Aorta (tissue), 5 donors: Measurements from ENCODE around the gene CALY. TPM values are rescaled to one million over a fixed set of nuclear protein-coding genes. Genes with fewer than 3 reads are reported as not detected.
"Not testable (repeated sequence)": the region's sequence is repeated elsewhere in the genome, so short reads cannot be mapped to it uniquely, and the experiment has no call there.

Experiments used
- ATAC-seq: fragments of 200-7000 bp; cut with Tn5 transposase; one replicate; pipeline ENCODE4 v1.9.1; 2022; ENCODE audit warnings: moderate library complexity; ENCODE audit not compliant: low FRiP score
- DNase-seq, 2 donors: peaks; one replicate each; pipeline ENCODE4 v3.0.0-alpha.2; 2020
- H3K27ac ChIP-seq, 2 donors: one replicate each; pipeline ENCODE4 v1.5.1; 2013; ENCODE audit warnings: low read length in 2 of 2, mild to moderate bottlenecking in 2 of 2, moderate library complexity in 2 of 2, control low read depth in 1 of 2, inconsistent platforms in 1 of 2, low read depth in 1 of 2
- H3K27me3 ChIP-seq, 2 donors: one replicate each; pipeline ENCODE4 v1.6.1; 2013; ENCODE audit warnings: control low read depth in 1 of 2, low read length in 1 of 2, mild to moderate bottlenecking in 1 of 2, moderate library complexity in 1 of 2; ENCODE audit not compliant: insufficient read depth in 2 of 2, control insufficient read depth in 1 of 2
- H3K36me3 ChIP-seq, 2 donors: one replicate each; pipeline ENCODE4 v1.6.1; 2013; ENCODE audit warnings: control low read depth in 1 of 2, low read length in 1 of 2, mild to moderate bottlenecking in 1 of 2; ENCODE audit not compliant: insufficient read depth in 2 of 2, control insufficient read depth in 1 of 2
- H3K4me1 ChIP-seq, 2 donors: one replicate each; pipeline ENCODE4 v1.6.1; 2013; ENCODE audit warnings: low read length in 2 of 2, control low read depth in 1 of 2, mild to moderate bottlenecking in 1 of 2, moderate library complexity in 1 of 2; ENCODE audit not compliant: insufficient read depth in 2 of 2, control insufficient read depth in 1 of 2
- H3K4me3 ChIP-seq, 2 donors: one replicate each; pipeline ENCODE4 v1.5.1; 2013; ENCODE audit warnings: low read length in 2 of 2, control low read depth in 1 of 2, mild to moderate bottlenecking in 1 of 2
- H3K9me3 ChIP-seq: one replicate; pipeline ENCODE4 v1.6.1; 2013; ENCODE audit warnings: mild to moderate bottlenecking, low read length; ENCODE audit not compliant: control insufficient read depth
- WGBS, 2 donors: extraction: QIAGEN DNeasy Blood & Tissue Kit; methylation state at CpG; one replicate each; pipeline ENCODE4 v1.1.7; 2013; 5-methylcytosine and 5-hydroxymethylcytosine counted together
- intact Hi-C, 2 donors: fragments of 100-400 bp; cut with DNase I; formaldehyde crosslinking; loops; one replicate each; pipeline versions ENCODE4 v1.14.2 to v1.15.0; 2022
- polyA plus RNA-seq, 2 donors: library from polyadenylated mRNA; stranded (reverse); fragments of 200-250 nt; gene quantifications; one replicate each; pipeline ENCODE4 v1.2.3, GENCODE V29; 2013
- total RNA-seq, 2 donors: library from RNA; stranded (reverse); fragmentation: NEBNext Ultra II Directional; extraction: Animal tissue kit (Norgen Biotek cat#: 25700); gene quantifications; one replicate each; pipeline ENCODE4 v1.2.1, GENCODE V29; 2021
- donor health status: healthy with polysubstance abuse.
- donor health status: Bipolar disorder and iron deficiency.
- donor health status: DM: no; HTN: no; CAD: no.
- donor health status: DM: no; HTN: no; CAD: no.
- donor health status: DM: yes; HTN: yes; CAD: no.

CALY gene
- total and polyA plus RNA-seq, 4 donors, result not detected

- DNase-seq, H3K4me3 ChIP-seq, H3K27ac ChIP-seq, H3K9me3 ChIP-seq, intact Hi-C loops, H3K4me1 ChIP-seq, H3K36me3 ChIP-seq, H3K27me3 ChIP-seq, ATAC-seq: not testable (repeated sequence)
- WGBS, 2 donors, result 80 to 81% methylated on average over 12 of the region's 14 CpGs
These were observed 14.5 kb downstream of the CALY start for GRCh38 chr10:133322064-133322709.

- H3K4me3 ChIP-seq, H3K4me1 ChIP-seq, H3K36me3 ChIP-seq, intact Hi-C loops, ATAC-seq, H3K27me3 ChIP-seq, H3K9me3 ChIP-seq, H3K27ac ChIP-seq: not testable (repeated sequence)
- DNase-seq, result peak in 1 of 2 donors; percentile 24
- 88 to 92% methylated on average over 6 of the region's 6 CpGs for WGBS, 2 donors
These were observed 15.8 kb downstream of the CALY start for GRCh38 chr10:133320852-133321422.

- Histone ChIP-seq H3K4me1 (no peaks in the 10 kb centered on the region), H3K4me3 (no peak overlapping the region), H3K27me3 (no peaks in the 10 kb centered on the region), H3K27ac (no peak overlapping the region), H3K36me3 (no peaks in the 10 kb centered on the region), H3K9me3 (no peaks in the 10 kb centered on the region)
- ATAC-seq, result peak; percentile 78
- intact Hi-C loops, result no loop called here
- 9 to 10% methylated on average over 47 to 51 of the region's 51 CpGs for WGBS, 2 donors
- peak; percentile 71 to 87 for DNase-seq
These were observed 18.1 kb downstream of the CALY start for GRCh38 chr10:133318494-133319127.

- Histone ChIP-seq H3K4me3 (no peak overlapping the region), H3K27ac (no peak overlapping the region), H3K4me1 (no peaks in the 10 kb centered on the region), H3K9me3 (no peaks in the 10 kb centered on the region), H3K36me3 (peaks cover 0 to under 1% of the 10 kb centered on the region in 2 donors), H3K27me3 (no peaks in the 10 kb centered on the region)
- peak in 1 of 2 donors; percentile 33 for DNase-seq
- 84 to 89% methylated on average over 7 of the region's 7 CpGs for WGBS, 2 donors
- no peak for ATAC-seq
- intact Hi-C loops, result no loop called here
These were observed 20.0 kb downstream of the CALY start for GRCh38 chr10:133316732-133317131.

- DNase-seq (peak in 1 of 2 donors; percentile 32), ATAC-seq (no peak)
- intact Hi-C loops, result no loop called here
- peaks cover 0 to 2% of the 10 kb centered on the region in 2 donors for H3K36me3 ChIP-seq
- no peaks in the 10 kb centered on the region for H3K4me1 ChIP-seq
- H3K4me3 ChIP-seq, result no peak overlapping the region
- H3K27ac ChIP-seq, result no peak overlapping the region
- H3K9me3 ChIP-seq, result no peaks in the 10 kb centered on the region
- H3K27me3 ChIP-seq, result no peaks in the 10 kb centered on the region
- WGBS, 2 donors, result 91 to 97% methylated on average over 8 to 9 of the region's 9 CpGs
These were observed 20.4 kb downstream of the CALY start for GRCh38 chr10:133316266-133316665.

- Histone ChIP-seq H3K27me3 (no peaks in the 10 kb centered on the region), H3K4me1 (no peaks in the 10 kb centered on the region), H3K9me3 (no peaks in the 10 kb centered on the region), H3K36me3 (peaks cover 0 to 2% of the 10 kb centered on the region in 2 donors), H3K27ac (no peak overlapping the region), H3K4me3 (no peak overlapping the region)
- WGBS, 2 donors, result 87 to 89% methylated on average over 5 of the region's 5 CpGs
- intact Hi-C loops, result no loop called here
- DNase-seq, result peak in 1 of 2 donors; percentile 21
- ATAC-seq, result no peak
These were observed 20.8 kb downstream of the CALY start for GRCh38 chr10:133315847-133316246.

- Histone ChIP-seq H3K4me3 (no peak overlapping the region), H3K27ac (no peak overlapping the region), H3K36me3 (peaks cover 0 to 2% of the 10 kb centered on the region in 2 donors)
These were observed 21.8 kb downstream of the CALY start for GRCh38 chr10:133314911-133315310.

GRCh38 chr10:133313192-133313591 is 23.5 kb downstream of the CALY start:
- ATAC-seq, result no peak
- no peaks in the 10 kb centered on the region for H3K4me1 ChIP-seq
- WGBS, 2 donors, result 76 to 82% methylated on average over 4 of the region's 4 CpGs
- DNase-seq, result no peak
- peaks cover 0 to 2% of the 10 kb centered on the region in 2 donors for H3K36me3 ChIP-seq
- no peaks in the 10 kb centered on the region for H3K9me3 ChIP-seq
- intact Hi-C loops, result loop anchor here in 1 of 2 donors (5.0 kb wide), 1 partner anchor 59 kb away; the partner anchor contains the start of gene ECHS1
- H3K4me3 ChIP-seq, result no peak overlapping the region
- H3K27me3 ChIP-seq, result no peaks in the 10 kb centered on the region
- H3K27ac ChIP-seq, result no peak overlapping the region

More at GRCh38 chr10:133314911-133315310, 21.8 kb downstream of the CALY start:
- no peaks in the 10 kb centered on the region for H3K4me1 ChIP-seq
- no peaks in the 10 kb centered on the region for H3K27me3 ChIP-seq
- intact Hi-C loops, result loop anchor here in 1 of 2 donors (5.0 kb wide), 1 partner anchor 57 kb away; the partner anchor contains the start of gene ECHS1
- 85 to 86% methylated on average over 12 of the region's 12 CpGs for WGBS, 2 donors
- no peaks in the 10 kb centered on the region for H3K9me3 ChIP-seq
- peak; percentile 9 to 45 for DNase-seq
- no peak for ATAC-seq
